T-helper 2 cell treated with Interferon-gamma antibody and Interleukin-4, amounts not matched to agents 100 ng/mL and 5 ng/mL, for 36 hours (primary cell): Measurements from ENCODE around the gene HOOK1. TPM values are rescaled to one million over a fixed set of nuclear protein-coding genes. Genes with fewer than 3 reads are reported as not detected.
"Not testable (repeated sequence)": the region's sequence is repeated elsewhere in the genome, so short reads cannot be mapped to it uniquely, and the experiment has no call there.

ENCODE experiments used
- intact Hi-C: fragments of 100-400 bp; cut with micrococcal nuclease; formaldehyde crosslinking; loops from one replicate; pipeline ENCODE4 v1.15.1; 2023
- total RNA-seq: library from RNA; stranded (reverse); gene quantifications from 2 replicates; pipeline ENCODE4 v1.2.3, GENCODE V29; 2022

Gene HOOK1
- total RNA-seq, 1 donor from 2014 or later = 2.2 TPM

- intact Hi-C loops = loop anchor here (10.0 kb wide), 2 partner anchors 1265 to 1275 kb away; partner anchors contain the start of genes NFIA and OMA1
Measured at GRCh38 chr1:59819566-59820438, 5.1 kb downstream of the HOOK1 start.

GRCh38 chr1:59827055-59827643 is 12.4 kb downstream of the HOOK1 start:
- intact Hi-C loops = no loop called here

- intact Hi-C loops = no loop called here
Measured at GRCh38 chr1:59828160-59828559, 13.4 kb downstream of the HOOK1 start.

GRCh38 chr1:59831529-59831928 is 16.8 kb downstream of the HOOK1 start:
- intact Hi-C loops = no loop called here

- intact Hi-C loops = no loop called here
Measured at GRCh38 chr1:59833022-59833421, 18.3 kb downstream of the HOOK1 start.

GRCh38 chr1:59833991-59834390 is 19.2 kb downstream of the HOOK1 start:
- intact Hi-C loops = no loop called here

- intact Hi-C loops = not testable (repeated sequence)
Measured at GRCh38 chr1:59837857-59838256, 23.1 kb downstream of the HOOK1 start.

GRCh38 chr1:59845091-59845490 is 30.3 kb downstream of the HOOK1 start:
- intact Hi-C loops = no loop called here

- intact Hi-C loops = no loop called here
Measured at GRCh38 chr1:59846209-59846894, 31.6 kb downstream of the HOOK1 start.

- intact Hi-C loops = no loop called here
Measured at GRCh38 chr1:59846895-59847282, 32.1 kb downstream of the HOOK1 start.

- intact Hi-C loops = no loop called here
Measured at GRCh38 chr1:59852117-59852516, 37.4 kb downstream of the HOOK1 start.

GRCh38 chr1:59855297-59855696 is 40.5 kb downstream of the HOOK1 start:
- intact Hi-C loops = not testable (repeated sequence)

- intact Hi-C loops = no loop called here
Measured at GRCh38 chr1:59856725-59857338, 42.1 kb downstream of the HOOK1 start.

- intact Hi-C loops = no loop called here
Measured at GRCh38 chr1:59857679-59858354, 43.1 kb downstream of the HOOK1 start.

GRCh38 chr1:59866462-59866861 is 51.7 kb downstream of the HOOK1 start:
- intact Hi-C loops = no loop called here

- intact Hi-C loops = no loop called here
Measured at GRCh38 chr1:59871746-59872145, 57.0 kb downstream of the HOOK1 start.

GRCh38 chr1:59877108-59877682 is 62.4 kb downstream of the HOOK1 start:
- intact Hi-C loops = no loop called here

- intact Hi-C loops = no loop called here
Measured at GRCh38 chr1:59878370-59878769, 63.6 kb downstream of the HOOK1 start.

GRCh38 chr1:59879574-59879973 is 64.8 kb downstream of the HOOK1 start:
- intact Hi-C loops = loop anchor here (1.0 kb wide), 1 partner anchor 68 kb away; no protein-coding TSS in a partner anchor

GRCh38 chr1:59879996-59880505 is 65.3 kb downstream of the HOOK1 start:
- intact Hi-C loops = loop anchor here (1.0 kb wide), 1 partner anchor 67 kb away; no protein-coding TSS in a partner anchor
